HL-60 (cell line): ENCODE results near the gene ALDH2.

Experiments used
- DNase-seq, 2 experiments: peaks; one replicate each; pipeline ENCODE4 v3.0.0-alpha.2; 2010 to 2020; ENCODE audit warnings: low read depth in 1 of 2, low spot score in 1 of 2
- H3K27ac ChIP-seq: fragments of 250-450 bp; sonication (Bioruptor Pico); replicated peaks from 2 replicates; pipeline ENCODE4 v1.5.1; 2020; ENCODE audit warnings: mild to moderate bottlenecking, moderate library complexity
- H3K27me3 ChIP-seq: fragments of 250-450 bp; sonication (Bioruptor Pico); 2 replicates; pipeline ENCODE4 v1.5.1; 2021; ENCODE audit warnings: mild to moderate bottlenecking, moderate library complexity; ENCODE audit not compliant: insufficient read depth, poor library complexity, severe bottlenecking
- H3K4me3 ChIP-seq: replicated peaks from 2 replicates; pipeline ENCODE4 v1.5.1; 2011; ENCODE audit warnings: mild to moderate bottlenecking, control low read depth, low read length; ENCODE audit not compliant: insufficient read depth
- GABPA ChIP-seq: IDR thresholded peaks from 2 replicates; pipeline ENCODE4 v1.6.1; 2012; ENCODE audit warnings: low read depth
- POLR2AphosphoS5 ChIP-seq: IDR thresholded peaks from 2 replicates; pipeline ENCODE4 v1.6.1; 2012; ENCODE audit warnings: low read depth
- SPI1 ChIP-seq: IDR thresholded peaks from 2 replicates; pipeline ENCODE4 v1.6.1; 2012; ENCODE audit warnings: low read depth, mild to moderate bottlenecking, borderline replicate concordance
- TF ChIP-seq, protein P1 (sequence below): IDR thresholded peaks from one replicate; pipeline ENCODE4 v1.5.1; 2011; ENCODE audit warnings: low read length, control low read depth, inconsistent platforms; ENCODE audit not compliant: insufficient read depth
- TF ChIP-seq, protein P2 (sequence below): IDR thresholded peaks from 2 replicates; pipeline ENCODE4 v1.6.1; 2012; ENCODE audit warnings: low read depth; ENCODE audit not compliant: insufficient replicate concordance

The ALDH2 gene

DNA sequence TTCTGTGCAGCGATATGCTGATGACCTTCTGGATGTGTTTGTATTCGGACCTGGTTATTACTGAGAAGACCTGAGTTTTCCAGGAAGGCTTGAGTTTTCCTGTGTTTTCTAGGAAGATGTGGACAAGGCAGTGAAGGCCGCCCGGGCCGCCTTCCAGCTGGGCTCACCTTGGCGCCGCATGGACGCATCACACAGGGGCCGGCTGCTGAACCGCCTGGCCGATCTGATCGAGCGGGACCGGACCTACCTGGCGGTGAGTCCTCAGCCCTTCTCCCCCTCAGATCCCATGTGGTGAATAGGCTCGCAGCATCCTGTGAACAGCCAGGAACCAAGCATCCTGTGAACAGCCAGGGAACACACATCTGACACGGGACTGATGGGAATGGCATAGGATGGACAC, 16.3 kb downstream of the ALDH2 start:
- Histone ChIP-seq H3K27ac (no peak overlapping the region), H3K4me3 (no peak overlapping the region), H3K27me3 (no peaks in the 10 kb centered on the region)
- no peak for DNase-seq
- TF ChIP-seq, protein P1, sequence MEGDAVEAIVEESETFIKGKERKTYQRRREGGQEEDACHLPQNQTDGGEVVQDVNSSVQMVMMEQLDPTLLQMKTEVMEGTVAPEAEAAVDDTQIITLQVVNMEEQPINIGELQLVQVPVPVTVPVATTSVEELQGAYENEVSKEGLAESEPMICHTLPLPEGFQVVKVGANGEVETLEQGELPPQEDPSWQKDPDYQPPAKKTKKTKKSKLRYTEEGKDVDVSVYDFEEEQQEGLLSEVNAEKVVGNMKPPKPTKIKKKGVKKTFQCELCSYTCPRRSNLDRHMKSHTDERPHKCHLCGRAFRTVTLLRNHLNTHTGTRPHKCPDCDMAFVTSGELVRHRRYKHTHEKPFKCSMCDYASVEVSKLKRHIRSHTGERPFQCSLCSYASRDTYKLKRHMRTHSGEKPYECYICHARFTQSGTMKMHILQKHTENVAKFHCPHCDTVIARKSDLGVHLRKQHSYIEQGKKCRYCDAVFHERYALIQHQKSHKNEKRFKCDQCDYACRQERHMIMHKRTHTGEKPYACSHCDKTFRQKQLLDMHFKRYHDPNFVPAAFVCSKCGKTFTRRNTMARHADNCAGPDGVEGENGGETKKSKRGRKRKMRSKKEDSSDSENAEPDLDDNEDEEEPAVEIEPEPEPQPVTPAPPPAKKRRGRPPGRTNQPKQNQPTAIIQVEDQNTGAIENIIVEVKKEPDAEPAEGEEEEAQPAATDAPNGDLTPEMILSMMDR, result no peak
- TF ChIP-seq SPI1 (no peak), POLR2AphosphoS5 (no peak), GABPA (no peak)
- TF ChIP-seq, protein P2, sequence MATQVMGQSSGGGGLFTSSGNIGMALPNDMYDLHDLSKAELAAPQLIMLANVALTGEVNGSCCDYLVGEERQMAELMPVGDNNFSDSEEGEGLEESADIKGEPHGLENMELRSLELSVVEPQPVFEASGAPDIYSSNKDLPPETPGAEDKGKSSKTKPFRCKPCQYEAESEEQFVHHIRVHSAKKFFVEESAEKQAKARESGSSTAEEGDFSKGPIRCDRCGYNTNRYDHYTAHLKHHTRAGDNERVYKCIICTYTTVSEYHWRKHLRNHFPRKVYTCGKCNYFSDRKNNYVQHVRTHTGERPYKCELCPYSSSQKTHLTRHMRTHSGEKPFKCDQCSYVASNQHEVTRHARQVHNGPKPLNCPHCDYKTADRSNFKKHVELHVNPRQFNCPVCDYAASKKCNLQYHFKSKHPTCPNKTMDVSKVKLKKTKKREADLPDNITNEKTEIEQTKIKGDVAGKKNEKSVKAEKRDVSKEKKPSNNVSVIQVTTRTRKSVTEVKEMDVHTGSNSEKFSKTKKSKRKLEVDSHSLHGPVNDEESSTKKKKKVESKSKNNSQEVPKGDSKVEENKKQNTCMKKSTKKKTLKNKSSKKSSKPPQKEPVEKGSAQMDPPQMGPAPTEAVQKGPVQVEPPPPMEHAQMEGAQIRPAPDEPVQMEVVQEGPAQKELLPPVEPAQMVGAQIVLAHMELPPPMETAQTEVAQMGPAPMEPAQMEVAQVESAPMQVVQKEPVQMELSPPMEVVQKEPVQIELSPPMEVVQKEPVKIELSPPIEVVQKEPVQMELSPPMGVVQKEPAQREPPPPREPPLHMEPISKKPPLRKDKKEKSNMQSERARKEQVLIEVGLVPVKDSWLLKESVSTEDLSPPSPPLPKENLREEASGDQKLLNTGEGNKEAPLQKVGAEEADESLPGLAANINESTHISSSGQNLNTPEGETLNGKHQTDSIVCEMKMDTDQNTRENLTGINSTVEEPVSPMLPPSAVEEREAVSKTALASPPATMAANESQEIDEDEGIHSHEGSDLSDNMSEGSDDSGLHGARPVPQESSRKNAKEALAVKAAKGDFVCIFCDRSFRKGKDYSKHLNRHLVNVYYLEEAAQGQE, result no peak

DNA sequence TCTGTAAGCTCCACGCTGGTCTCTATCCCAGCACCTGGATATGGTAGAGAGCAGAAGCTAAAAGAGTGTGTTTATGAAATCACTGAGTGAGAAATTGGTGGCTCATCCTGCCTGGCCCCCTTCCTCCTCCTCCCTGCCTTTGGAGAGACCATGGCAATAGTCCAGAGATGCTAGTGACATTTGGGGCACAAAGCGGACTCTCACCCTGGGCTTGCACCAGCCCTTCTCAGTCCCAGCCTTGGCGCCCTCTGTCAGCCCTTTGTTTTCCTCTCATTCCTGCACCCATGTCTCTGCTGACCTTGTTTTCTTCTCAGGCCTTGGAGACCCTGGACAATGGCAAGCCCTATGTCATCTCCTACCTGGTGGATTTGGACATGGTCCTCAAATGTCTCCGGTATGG, 18.2 kb downstream of the ALDH2 start:
- TF ChIP-seq SPI1 (no peak), GABPA (no peak), POLR2AphosphoS5 (no peak)
- TF ChIP-seq, protein P2, result no peak
- TF ChIP-seq, protein P1, result no peak
- DNase-seq, result no peak
- Histone ChIP-seq H3K27me3 (no peaks in the 10 kb centered on the region), H3K4me3 (no peak overlapping the region), H3K27ac (no peak overlapping the region)

DNA sequence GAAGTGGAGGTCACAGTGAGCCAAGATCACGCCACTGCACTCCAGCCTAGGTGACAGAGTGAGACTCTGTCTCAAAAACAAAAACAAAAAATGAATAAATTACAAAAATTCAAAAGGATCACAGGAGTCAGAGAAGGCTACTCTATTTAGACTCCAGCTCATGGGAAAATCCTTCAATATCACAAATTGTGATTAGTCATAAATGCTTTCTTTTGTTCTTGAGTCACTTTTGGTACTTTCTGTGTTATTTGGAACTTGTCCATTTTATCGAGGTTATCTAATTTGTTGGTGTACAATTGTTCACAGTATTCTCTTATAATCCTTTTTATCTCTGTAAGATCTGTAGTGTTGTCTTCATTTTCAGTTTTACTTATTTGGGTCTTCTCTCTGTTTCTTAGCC, 18.9 kb downstream of the ALDH2 start:
- H3K4me3 ChIP-seq, result no peak overlapping the region
- TF ChIP-seq, protein P2, result no peak
- TF ChIP-seq GABPA, result no peak
- TF ChIP-seq POLR2AphosphoS5, result no peak
- TF ChIP-seq SPI1, result no peak
- TF ChIP-seq, protein P1, result no peak
- no peak for DNase-seq
- no peaks in the 10 kb centered on the region for H3K27me3 ChIP-seq
- no peak overlapping the region for H3K27ac ChIP-seq
